HG03039 (cell line): ENCODE measurements around the gene CCDC97.
"Not testable (repeated sequence)": the region's sequence is repeated elsewhere in the genome, so short reads cannot be mapped to it uniquely, and the experiment has no call there.

ENCODE experiments used
- ATAC-seq: cut with Tn5 transposase; IDR thresholded peaks from one replicate; pipeline ENCODE4 v1.9.1; 2021; ENCODE audit warnings: mild to moderate bottlenecking, moderate library complexity; ENCODE audit not compliant: unreplicated experiment

Gene CCDC97

GRCh38 chr19:41357746-41358145 is 47.8 kb downstream of the CCDC97 start:
- ATAC-seq, result no peak

- no peak for ATAC-seq
Measured at GRCh38 chr19:41359741-41360140, 49.8 kb downstream of the CCDC97 start.

GRCh38 chr19:41362143-41362847 is 52.3 kb downstream of the CCDC97 start:
- ATAC-seq, result no peak

GRCh38 chr19:41363371-41363752 is 53.4 kb downstream of the CCDC97 start:
- no peak for ATAC-seq

GRCh38 chr19:41363753-41364523 is 54.0 kb downstream of the CCDC97 start, which contains the start of gene B9D2:
TSS of gene B9D2 (minus strand) at chr19:41364149. CDS start at chr19:41363519, 630 bp downstream.
- ATAC-seq, result peak; percentile 79

- no peak for ATAC-seq
Measured at GRCh38 chr19:41364524-41365391, 54.8 kb downstream of the CCDC97 start.

- ATAC-seq, result no peak
Measured at GRCh38 chr19:41366089-41366488, 56.1 kb downstream of the CCDC97 start.

- ATAC-seq, result no peak
Measured at GRCh38 chr19:41367848-41368301, 57.9 kb downstream of the CCDC97 start.

- no peak for ATAC-seq
Measured at GRCh38 chr19:41369769-41370168, 59.8 kb downstream of the CCDC97 start.

GRCh38 chr19:41371119-41371518 is 61.1 kb downstream of the CCDC97 start:
- ATAC-seq, result not testable (repeated sequence)

- no peak for ATAC-seq
Measured at GRCh38 chr19:41371541-41371940, 61.6 kb downstream of the CCDC97 start.

- ATAC-seq, result no peak
Measured at GRCh38 chr19:41372501-41372900, 62.5 kb downstream of the CCDC97 start.

GRCh38 chr19:41373993-41374392 is 64.0 kb downstream of the CCDC97 start:
- ATAC-seq, result no peak
